ENCODE data around the gene ATG5.
"Not testable (repeated sequence)": the region's sequence is repeated elsewhere in the genome, so short reads cannot be mapped to it uniquely, and the experiment has no call there.

- TF ChIP-seq CTCF (conservative IDR thresholded peaks at IDR 0.05; ENCODE audit: low read length); EZH2phosphoT487 (IDR thresholded peaks at IDR 0.05; ENCODE audit: borderline replicate concordance): not testable (repeated sequence)
Measured at GRCh38 chr6:106229876-106230445, 95.6 kb downstream of the ATG5 start.

Measured in Loucy (cell line).